Osteoblast (primary cell): ENCODE data around the gene CDKAL1. TPM values are rescaled to one million over a fixed set of nuclear protein-coding genes. Genes with fewer than 3 reads are reported as not detected.

Experiments
- DNase-seq: peaks from one replicate; pipeline ENCODE4 v3.0.0; 2011; ENCODE audit warnings: low spot score, mixed read lengths; ENCODE audit not compliant: insufficient read length; ENCODE audit errors: missing footprints
- H2AFZ ChIP-seq: 2 replicates; pipeline ENCODE4 v1.6.0; 2011; ENCODE audit warnings: mild to moderate bottlenecking, low read length
- H3K27ac ChIP-seq: 2 replicates; pipeline ENCODE4 v1.5.1; 2011; ENCODE audit warnings: mild to moderate bottlenecking, low read depth, low read length, moderate library complexity
- H3K27me3 ChIP-seq: 2 replicates; pipeline ENCODE4 v1.6.0; 2012; ENCODE audit warnings: mild to moderate bottlenecking, control low read depth, inconsistent platforms, low read length, moderate library complexity; ENCODE audit not compliant: insufficient read depth
- H3K36me3 ChIP-seq: 2 replicates; pipeline ENCODE4 v1.5.1; 2011; ENCODE audit warnings: mild to moderate bottlenecking, low read length, control low read depth, moderate library complexity; ENCODE audit not compliant: insufficient read depth
- H3K4me1 ChIP-seq: 2 replicates; pipeline ENCODE4 v1.5.1; 2011; ENCODE audit warnings: mild to moderate bottlenecking, low read length, control low read depth, moderate library complexity; ENCODE audit not compliant: insufficient read depth
- H3K4me2 ChIP-seq: 2 replicates; pipeline ENCODE4 v1.6.0; 2011; ENCODE audit warnings: mild to moderate bottlenecking, low read length; ENCODE audit not compliant: insufficient read depth
- H3K4me3 ChIP-seq: fragments of 200-600 bp; sonication (generic); 3 replicates; pipeline ENCODE4 v1.5.1; 2012; ENCODE audit warnings: mild to moderate bottlenecking, low read length, inconsistent platforms; ENCODE audit not compliant: insufficient read depth
- H3K79me2 ChIP-seq: 2 replicates; pipeline ENCODE4 v1.6.0; 2012; ENCODE audit warnings: mild to moderate bottlenecking, low read length, control low read depth, inconsistent platforms; ENCODE audit not compliant: insufficient read depth
- H3K9me3 ChIP-seq: 2 replicates; pipeline ENCODE4 v1.5.1; 2011; ENCODE audit warnings: low read depth, low read length, control low read depth
- H4K20me1 ChIP-seq: 2 replicates; pipeline ENCODE4 v1.6.0; 2012; ENCODE audit warnings: mild to moderate bottlenecking, low read length, control low read depth; ENCODE audit not compliant: insufficient read depth
- total RNA-seq: library from RNA; depleted of rRNA; stranded (reverse); fragments of >200 nt; gene quantifications from 2 replicates; pipeline ENCODE4 v1.2.3, GENCODE V29; 2012
- TF ChIP-seq, protein P1 (sequence below): IDR thresholded peaks from 2 replicates; pipeline ENCODE4 v1.5.1; 2011; ENCODE audit warnings: mild to moderate bottlenecking, low read depth, low read length, moderate library complexity; ENCODE audit errors: extremely low read depth

Gene CDKAL1
- total RNA-seq, 1 donor, result 18.5 TPM

DNA sequence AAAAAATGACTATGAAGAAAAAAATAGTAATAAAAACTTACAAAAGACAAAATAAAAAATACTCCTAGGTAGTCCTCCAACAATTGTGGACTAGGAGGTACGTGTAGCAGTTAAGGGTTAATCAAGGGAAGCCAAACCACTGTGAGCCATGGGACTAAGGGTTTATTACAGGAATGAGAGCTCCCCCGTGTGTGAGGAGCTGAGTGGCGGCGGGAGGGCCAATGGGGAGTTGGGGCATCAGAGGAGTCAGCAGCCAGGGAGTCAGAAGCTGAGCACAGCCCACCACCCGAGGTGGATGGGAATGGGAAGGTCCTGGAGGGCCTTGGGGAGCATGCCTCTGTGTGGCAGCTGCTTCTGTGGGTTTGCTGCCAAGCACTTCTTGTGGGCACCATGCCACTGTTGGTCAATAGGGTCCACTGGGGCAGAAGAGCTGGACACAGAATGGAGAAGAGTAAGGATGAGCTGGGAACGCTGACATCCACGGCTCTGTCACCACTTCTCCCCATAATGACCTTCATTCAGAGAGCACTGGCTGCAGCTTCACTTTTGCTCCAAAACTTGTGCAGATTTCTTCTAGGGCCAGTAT lies 373.3 kb downstream of the CDKAL1 start:
- Histone ChIP-seq H3K9me3 (no peaks in the 10 kb centered on the region), H3K27me3 (no peaks in the 10 kb centered on the region), H3K4me3 (no peak overlapping the region), H3K27ac (no peak overlapping the region), H3K4me1 (peaks cover 8% of the 10 kb centered on the region), H3K79me2 (no peaks in the 10 kb centered on the region), H2AFZ (no peak overlapping the region), H3K36me3 (no peaks in the 10 kb centered on the region), H4K20me1 (no peaks in the 10 kb centered on the region), H3K4me2 (no peak overlapping the region)
- TF ChIP-seq, protein P1, sequence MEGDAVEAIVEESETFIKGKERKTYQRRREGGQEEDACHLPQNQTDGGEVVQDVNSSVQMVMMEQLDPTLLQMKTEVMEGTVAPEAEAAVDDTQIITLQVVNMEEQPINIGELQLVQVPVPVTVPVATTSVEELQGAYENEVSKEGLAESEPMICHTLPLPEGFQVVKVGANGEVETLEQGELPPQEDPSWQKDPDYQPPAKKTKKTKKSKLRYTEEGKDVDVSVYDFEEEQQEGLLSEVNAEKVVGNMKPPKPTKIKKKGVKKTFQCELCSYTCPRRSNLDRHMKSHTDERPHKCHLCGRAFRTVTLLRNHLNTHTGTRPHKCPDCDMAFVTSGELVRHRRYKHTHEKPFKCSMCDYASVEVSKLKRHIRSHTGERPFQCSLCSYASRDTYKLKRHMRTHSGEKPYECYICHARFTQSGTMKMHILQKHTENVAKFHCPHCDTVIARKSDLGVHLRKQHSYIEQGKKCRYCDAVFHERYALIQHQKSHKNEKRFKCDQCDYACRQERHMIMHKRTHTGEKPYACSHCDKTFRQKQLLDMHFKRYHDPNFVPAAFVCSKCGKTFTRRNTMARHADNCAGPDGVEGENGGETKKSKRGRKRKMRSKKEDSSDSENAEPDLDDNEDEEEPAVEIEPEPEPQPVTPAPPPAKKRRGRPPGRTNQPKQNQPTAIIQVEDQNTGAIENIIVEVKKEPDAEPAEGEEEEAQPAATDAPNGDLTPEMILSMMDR, result no peak
- DNase-seq, result no peak

DNA sequence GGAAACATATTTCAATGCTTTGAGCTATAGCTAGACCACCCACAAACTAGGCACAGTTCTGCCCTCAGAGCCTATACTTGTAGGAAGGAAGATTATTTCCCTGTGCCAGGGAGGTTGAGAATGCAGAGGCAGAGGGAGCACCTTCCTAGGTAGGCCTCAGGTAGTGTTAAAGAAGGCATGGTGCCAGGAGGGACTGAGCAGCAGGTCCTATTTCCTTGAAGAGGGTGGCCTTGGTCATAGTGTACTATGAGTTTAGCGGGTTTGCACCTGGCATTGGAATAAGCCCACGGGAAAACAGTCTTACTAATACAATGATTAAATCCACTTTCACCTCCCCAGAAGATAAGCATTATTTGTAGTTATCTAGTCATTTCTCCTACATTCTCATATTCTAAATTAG lies 375.4 kb downstream of the CDKAL1 start:
- no peaks in the 10 kb centered on the region for H3K9me3 ChIP-seq
- no peaks in the 10 kb centered on the region for H4K20me1 ChIP-seq
- no peak overlapping the region for H3K4me2 ChIP-seq
- no peak overlapping the region for H2AFZ ChIP-seq
- H3K27ac ChIP-seq, result no peak overlapping the region
- H3K27me3 ChIP-seq, result no peaks in the 10 kb centered on the region
- H3K4me1 ChIP-seq, result peaks cover 8% of the 10 kb centered on the region
- H3K79me2 ChIP-seq, result no peaks in the 10 kb centered on the region
- TF ChIP-seq, protein P1, result no peak
- no peak overlapping the region for H3K4me3 ChIP-seq
- H3K36me3 ChIP-seq, result no peaks in the 10 kb centered on the region
- DNase-seq, result no peak

DNA sequence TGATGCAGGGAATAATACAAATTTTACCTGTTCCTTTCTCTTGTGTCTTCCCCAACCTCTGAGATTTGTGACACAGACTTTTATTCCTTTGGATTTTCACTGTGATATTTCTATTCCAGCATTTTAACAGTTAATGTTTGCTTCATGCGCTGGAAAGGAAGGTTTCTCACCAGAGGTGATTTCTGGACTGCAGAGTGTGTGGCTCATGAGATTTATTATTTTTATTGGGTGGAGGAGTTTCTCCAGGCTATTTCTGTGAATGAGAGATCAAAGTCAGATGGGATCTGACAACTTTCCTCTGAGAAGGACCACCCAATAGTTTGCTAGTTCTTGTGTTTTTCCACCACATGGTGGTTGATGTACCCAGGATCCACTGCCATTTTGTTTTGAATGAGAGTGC lies 377.5 kb downstream of the CDKAL1 start:
- Histone ChIP-seq H3K27ac (no peak overlapping the region), H3K79me2 (no peaks in the 10 kb centered on the region), H3K27me3 (no peaks in the 10 kb centered on the region), H2AFZ (no peak overlapping the region), H3K4me3 (no peak overlapping the region), H4K20me1 (no peaks in the 10 kb centered on the region), H3K9me3 (no peaks in the 10 kb centered on the region), H3K4me2 (no peak overlapping the region), H3K36me3 (no peaks in the 10 kb centered on the region), H3K4me1 (peaks cover 7% of the 10 kb centered on the region)
- no peak for DNase-seq
- TF ChIP-seq, protein P1, result no peak

DNA sequence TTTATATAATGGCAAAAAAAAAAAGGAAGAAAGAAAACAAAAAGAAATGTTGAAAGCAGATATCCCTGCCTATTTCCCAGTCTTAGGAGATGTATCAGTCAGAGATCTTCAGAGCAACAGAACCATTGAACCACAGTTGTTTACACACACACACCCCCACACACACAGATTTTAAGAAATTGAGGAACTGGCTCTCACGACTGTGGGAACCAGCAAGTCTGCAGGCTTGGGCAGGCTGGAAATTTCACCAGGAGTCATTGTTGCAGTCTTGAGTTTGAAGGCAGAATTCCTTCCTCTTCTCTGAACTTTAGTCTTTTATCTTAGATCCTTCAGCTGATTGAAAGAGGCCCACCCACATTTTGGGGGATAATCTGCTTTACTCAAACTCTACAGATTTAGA lies 380.9 kb downstream of the CDKAL1 start:
- no peaks in the 10 kb centered on the region for H3K9me3 ChIP-seq
- no peak overlapping the region for H3K4me2 ChIP-seq
- DNase-seq, result no peak
- no peaks in the 10 kb centered on the region for H3K79me2 ChIP-seq
- H4K20me1 ChIP-seq, result no peaks in the 10 kb centered on the region
- no peak overlapping the region for H2AFZ ChIP-seq
- peaks cover 5% of the 10 kb centered on the region for H3K4me1 ChIP-seq
- TF ChIP-seq, protein P1, result no peak
- no peak overlapping the region for H3K27ac ChIP-seq
- no peaks in the 10 kb centered on the region for H3K36me3 ChIP-seq
- no peak overlapping the region for H3K4me3 ChIP-seq
- H3K27me3 ChIP-seq, result no peaks in the 10 kb centered on the region
